GM21717 (cell line): Measurements from ENCODE around the gene COTL1.

ENCODE experiments used
- ATAC-seq: cut with Tn5 transposase; IDR thresholded peaks from one replicate; pipeline ENCODE4 v1.9.1; 2021; ENCODE audit warnings: mild to moderate bottlenecking, moderate library complexity; ENCODE audit not compliant: unreplicated experiment

COTL1 gene

DNA sequence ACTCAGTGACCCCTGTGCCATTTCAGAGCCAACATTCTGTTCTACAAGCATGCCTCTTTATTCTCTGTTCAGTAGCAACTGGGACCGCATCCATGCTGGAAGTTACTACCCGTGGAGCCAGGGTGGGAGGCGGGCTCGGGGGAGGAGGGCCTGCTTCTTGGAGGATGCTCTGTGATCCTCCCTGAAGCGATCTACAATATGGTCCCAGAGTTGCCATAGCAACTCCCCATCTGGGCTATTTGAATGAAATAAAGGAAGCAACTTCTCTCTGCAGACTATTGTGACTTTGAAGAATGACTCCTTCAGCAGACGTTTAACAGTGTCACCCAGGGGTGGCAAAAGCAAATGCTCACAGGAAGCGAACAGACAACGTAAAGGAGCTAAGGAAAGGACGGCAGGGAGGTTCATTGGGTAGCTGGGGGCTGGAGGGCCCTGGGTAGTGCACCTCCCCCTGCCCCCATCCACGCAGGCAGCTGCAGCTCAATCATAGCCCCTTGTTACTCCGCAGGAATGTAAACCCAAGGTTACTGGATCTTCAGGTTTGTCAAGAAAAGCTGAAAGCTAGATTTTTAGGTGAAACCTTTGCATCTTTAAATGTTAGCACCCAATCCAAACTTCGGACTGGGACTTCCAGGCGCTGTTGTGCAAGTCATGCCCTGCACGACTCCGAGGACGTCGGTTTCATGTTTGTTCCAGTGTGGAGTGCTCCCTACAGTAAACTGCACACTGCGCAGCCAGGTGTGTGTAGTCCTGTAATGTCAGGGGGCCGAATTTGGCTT, 62.3 kb downstream of the COTL1 start:
- no peak for ATAC-seq

DNA sequence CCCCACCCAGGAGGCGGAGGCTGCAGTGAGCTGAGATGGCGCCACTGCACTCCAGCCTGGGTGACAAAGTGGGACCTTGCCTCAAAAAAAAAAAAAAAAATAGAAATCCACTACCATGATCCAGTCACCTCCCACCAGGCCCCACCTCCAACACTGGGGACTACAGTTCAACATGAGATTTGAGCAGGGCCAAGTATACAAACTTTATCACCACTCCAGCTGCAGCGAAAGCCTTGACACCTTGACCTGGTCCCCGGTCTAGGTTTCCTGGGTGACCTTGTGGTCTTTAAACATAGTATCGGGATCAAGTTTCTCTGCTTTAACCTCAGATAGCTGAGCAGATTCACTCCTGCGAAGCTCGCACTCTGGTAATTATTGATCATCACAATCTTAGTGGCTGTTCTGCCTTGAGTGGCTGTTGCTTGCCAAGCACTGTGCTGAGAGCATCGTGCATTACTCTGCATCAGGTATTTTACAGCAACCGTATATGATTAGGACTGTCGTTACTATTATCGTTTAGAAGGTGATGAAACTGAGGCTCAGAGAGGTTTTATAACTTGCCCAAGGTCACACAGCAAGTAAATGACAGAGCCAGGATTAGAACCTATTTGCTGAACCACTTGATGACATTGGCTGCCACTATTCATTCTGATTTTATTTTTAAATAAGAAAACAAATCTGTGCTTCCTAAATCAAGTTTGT, 63.1 kb downstream of the COTL1 start:
- ATAC-seq: no peak

- no peak for ATAC-seq
These were observed 63.9 kb downstream of the COTL1 start for GRCh38 chr16:84553873-84554399.

GRCh38 chr16:84552135-84552534, 65.7 kb downstream of the COTL1 start:
- ATAC-seq: no peak

DNA sequence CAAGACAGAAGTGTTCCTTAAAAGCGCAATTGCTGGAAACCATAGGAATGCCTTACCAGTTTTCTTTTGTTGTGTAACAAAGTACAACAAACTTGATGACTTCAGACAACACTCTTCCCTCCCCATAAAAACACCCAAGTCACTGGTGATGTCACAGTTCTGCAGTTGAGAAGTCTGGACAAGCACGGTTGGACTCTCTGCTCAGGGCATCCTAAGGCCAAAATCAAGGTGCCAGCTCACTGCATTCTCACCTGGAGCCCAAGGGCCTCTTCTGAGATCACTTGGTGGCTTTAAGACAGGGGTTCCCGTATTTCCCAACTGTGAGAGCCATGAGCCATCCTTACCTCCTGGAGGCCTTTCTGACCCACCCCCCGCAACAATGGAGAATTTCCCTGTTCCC, 67.8 kb downstream of the COTL1 start:
- no peak for ATAC-seq

DNA sequence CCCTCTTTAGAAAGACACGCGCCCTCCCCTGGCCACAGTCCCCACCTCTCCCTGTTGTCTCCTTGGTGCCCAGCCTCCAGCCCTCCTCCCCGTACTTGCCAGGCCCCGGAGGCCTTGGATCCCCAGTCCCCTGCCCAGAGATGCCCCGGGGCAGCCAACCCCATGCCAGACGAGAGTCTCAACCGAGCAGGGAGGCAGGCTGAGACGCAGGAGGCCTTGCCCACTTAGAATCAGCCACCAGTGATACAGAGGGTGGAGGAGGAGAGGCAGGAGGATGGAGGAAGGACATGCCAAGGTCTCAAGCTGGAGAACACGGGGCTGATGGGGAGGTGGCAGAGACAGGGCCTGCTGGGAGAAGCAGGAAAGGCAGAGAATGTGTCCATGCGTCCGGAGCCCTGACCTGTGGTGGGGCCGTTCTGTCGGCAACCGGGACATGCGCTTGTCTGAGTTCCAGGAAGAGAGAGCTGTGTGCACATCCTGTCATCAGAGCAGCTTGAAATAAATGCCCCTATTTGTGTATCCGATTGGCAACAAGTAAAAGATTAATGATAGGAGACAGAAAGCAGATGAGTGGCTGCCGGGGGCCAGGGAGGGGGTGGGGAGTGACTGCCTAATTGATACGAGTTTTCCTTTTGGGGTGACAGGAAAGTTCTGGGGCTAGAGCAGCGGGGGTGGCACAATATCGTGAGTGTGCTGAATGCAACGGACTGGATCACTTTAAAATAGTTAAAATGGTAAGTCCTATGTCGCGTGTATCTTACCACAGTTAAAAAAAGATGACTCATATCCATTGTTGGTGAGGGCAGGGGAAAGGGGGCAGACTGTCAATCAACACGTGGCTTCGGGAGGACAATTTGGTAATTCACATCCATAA, 68.7 kb downstream of the COTL1 start:
- no peak for ATAC-seq

GRCh38 chr16:84548508-84548907, 69.4 kb downstream of the COTL1 start:
- no peak for ATAC-seq

- ATAC-seq: no peak
These were observed 70.3 kb downstream of the COTL1 start for GRCh38 chr16:84547546-84548061.

DNA sequence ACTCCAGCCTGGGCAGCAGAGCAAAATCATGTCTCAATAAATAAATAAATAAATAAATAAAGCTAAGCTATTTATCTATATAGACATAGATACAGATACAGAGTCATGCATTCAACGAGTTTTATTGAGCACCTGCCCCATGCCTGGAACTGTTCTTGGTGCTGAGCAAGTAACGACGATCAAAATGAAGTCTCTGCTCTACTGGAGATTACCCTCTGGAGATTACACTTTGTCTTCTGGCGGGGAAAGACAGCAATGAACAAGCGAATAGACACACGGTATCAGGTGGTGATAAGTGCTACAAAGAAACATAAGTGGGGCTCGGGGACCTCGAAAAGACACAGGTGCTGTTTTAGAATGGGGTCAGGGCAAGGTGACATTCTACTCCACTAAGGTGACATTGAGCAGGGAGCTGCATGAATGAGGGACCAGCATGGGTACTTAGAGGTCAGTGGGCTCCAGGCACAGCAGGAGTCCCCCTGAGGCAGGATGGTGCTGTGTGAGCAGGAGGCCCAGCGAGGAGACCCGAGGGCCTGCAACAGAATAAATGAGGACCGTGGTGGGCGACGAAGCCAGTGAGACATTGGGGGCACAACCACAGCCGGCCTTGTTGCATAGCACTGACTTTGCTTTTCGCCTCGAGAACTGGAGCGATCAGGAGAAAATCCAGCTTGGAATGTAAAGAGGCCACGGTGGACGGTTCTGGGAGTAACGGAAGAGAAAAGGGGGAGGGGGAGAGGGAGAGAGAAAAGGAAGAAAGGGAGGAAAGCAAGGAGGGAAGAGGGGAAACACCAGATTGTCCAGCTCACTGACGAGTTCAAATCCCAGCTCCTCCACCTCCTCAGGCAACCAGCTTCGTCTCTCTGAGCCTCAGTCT, 71.0 kb downstream of the COTL1 start:
- no peak for ATAC-seq

GRCh38 chr16:84545114-84545737, 72.7 kb downstream of the COTL1 start:
- ATAC-seq: no peak

GRCh38 chr16:84544031-84544773, 73.7 kb downstream of the COTL1 start:
- no peak for ATAC-seq

- ATAC-seq: no peak
These were observed 74.6 kb downstream of the COTL1 start for GRCh38 chr16:84543253-84543652.

- ATAC-seq: no peak
These were observed 75.7 kb downstream of the COTL1 start for GRCh38 chr16:84541999-84542817.

- ATAC-seq: no peak
These were observed 77.7 kb downstream of the COTL1 start for GRCh38 chr16:84540194-84540593.

GRCh38 chr16:84538222-84538840, 79.5 kb downstream of the COTL1 start:
- no peak for ATAC-seq

- no peak for ATAC-seq
These were observed 80.3 kb downstream of the COTL1 start for GRCh38 chr16:84537491-84538151.

- no peak for ATAC-seq
These were observed 82.0 kb downstream of the COTL1 start for GRCh38 chr16:84535851-84536250.
